Cardiac muscle cell (in vitro differentiated cells and primary cell): ENCODE results near the gene SEMA3D. TPM values are rescaled to one million over a fixed set of nuclear protein-coding genes. Genes with fewer than 3 reads are reported as not detected.

Experiments
- DNase-seq, 2 donors: peaks; one replicate each; pipeline versions ENCODE4 v3.0.0 to v3.0.0-alpha.2; 2010 to 2017; ENCODE audit warnings: low read depth in 1 of 2, low spot score in 1 of 2
- H3K27ac ChIP-seq: fragments of 200-600 bp; sonication (generic); 2 replicates; pipeline ENCODE4 v1.5.1; 2016
- H3K27me3 ChIP-seq: fragments of 200-600 bp; sonication (generic); 2 replicates; pipeline ENCODE4 v1.6.0; 2016; ENCODE audit warnings: control low read depth
- H3K36me3 ChIP-seq: fragments of 200-600 bp; sonication (generic); 2 replicates; pipeline ENCODE4 v1.5.1; 2016; ENCODE audit warnings: control low read depth
- H3K4me1 ChIP-seq: fragments of 200-600 bp; sonication (generic); 2 replicates; pipeline ENCODE4 v1.8.1; 2017; ENCODE audit warnings: low read depth, mild to moderate bottlenecking, mixed run types
- H3K4me3 ChIP-seq: fragments of 200-600 bp; sonication (generic); 2 replicates; pipeline ENCODE4 v1.5.1; 2016; ENCODE audit warnings: mild to moderate bottlenecking
- H3K9me3 ChIP-seq: fragments of 200-600 bp; sonication (generic); 2 replicates; pipeline ENCODE4 v1.5.1; 2017; ENCODE audit warnings: low read depth, mild to moderate bottlenecking, control low read depth
- CTCF ChIP-seq: IDR thresholded peaks from 2 replicates; pipeline ENCODE4 v1.5.1; 2012; ENCODE audit warnings: low read depth, mild to moderate bottlenecking, low read length
- polyA plus RNA-seq: library from polyadenylated mRNA; unstranded; fragments of >200 nt; fragmentation: Nextera tagmentation; extraction: Ambion mirVana; gene quantifications from 2 replicates; pipeline ENCODE4 v1.2.1, GENCODE V29; 2016
- total RNA-seq: library from RNA; depleted of rRNA; stranded (reverse); fragments of >200 nt; gene quantifications from 2 replicates; pipeline ENCODE4 v1.2.3, GENCODE V29; 2016

Gene SEMA3D
- total and polyA plus RNA-seq, 2 experiments from 2014 or later = 2.1 to 3.7 TPM

- H3K9me3 ChIP-seq = no peaks in the 10 kb centered on the region
- H3K4me1 ChIP-seq = no peaks in the 10 kb centered on the region
- H3K4me3 ChIP-seq = no peak overlapping the region
- no peak for TF ChIP-seq CTCF
- no peak for DNase-seq
- no peaks in the 10 kb centered on the region for H3K36me3 ChIP-seq
- no peak overlapping the region for H3K27ac ChIP-seq
- no peaks in the 10 kb centered on the region for H3K27me3 ChIP-seq
These were observed 10.7 kb downstream of the SEMA3D start for GRCh38 chr7:85176197-85176596.

GRCh38 chr7:85175217-85175616 is 11.6 kb downstream of the SEMA3D start:
- no peak overlapping the region for H3K4me3 ChIP-seq

GRCh38 chr7:85172530-85172941 is 14.3 kb downstream of the SEMA3D start:
- H3K9me3 ChIP-seq = no peaks in the 10 kb centered on the region
- H3K27ac ChIP-seq = no peak overlapping the region
- no peaks in the 10 kb centered on the region for H3K36me3 ChIP-seq
- H3K27me3 ChIP-seq = no peaks in the 10 kb centered on the region
- no peaks in the 10 kb centered on the region for H3K4me1 ChIP-seq
- H3K4me3 ChIP-seq = no peak overlapping the region
- TF ChIP-seq CTCF = no peak
- peak in 1 of 2 donors; percentile 76 for DNase-seq

More at GRCh38 chr7:85175217-85175616, 11.6 kb downstream of the SEMA3D start:
- H3K4me1 ChIP-seq = no peaks in the 10 kb centered on the region
- no peak for TF ChIP-seq CTCF
- H3K36me3 ChIP-seq = no peaks in the 10 kb centered on the region
- DNase-seq = no peak
- no peaks in the 10 kb centered on the region for H3K9me3 ChIP-seq
- H3K27me3 ChIP-seq = no peaks in the 10 kb centered on the region
- H3K27ac ChIP-seq = no peak overlapping the region

- no peaks in the 10 kb centered on the region for H3K27me3 ChIP-seq
- no peaks in the 10 kb centered on the region for H3K36me3 ChIP-seq
- no peak overlapping the region for H3K4me3 ChIP-seq
- no peak overlapping the region for H3K27ac ChIP-seq
- no peaks in the 10 kb centered on the region for H3K9me3 ChIP-seq
- no peaks in the 10 kb centered on the region for H3K4me1 ChIP-seq
- TF ChIP-seq CTCF = no peak
- DNase-seq = no peak
These were observed 19.2 kb downstream of the SEMA3D start for GRCh38 chr7:85167636-85168035.

GRCh38 chr7:85165263-85165662 is 21.6 kb downstream of the SEMA3D start:
- TF ChIP-seq CTCF = no peak
- Histone ChIP-seq H3K4me1 (no peaks in the 10 kb centered on the region), H3K27me3 (no peaks in the 10 kb centered on the region), H3K4me3 (no peak overlapping the region), H3K36me3 (no peaks in the 10 kb centered on the region), H3K27ac (no peak overlapping the region), H3K9me3 (no peaks in the 10 kb centered on the region)
- no peak for DNase-seq

- H3K4me1 ChIP-seq = no peaks in the 10 kb centered on the region
- H3K27ac ChIP-seq = no peak overlapping the region
- DNase-seq = no peak
- no peak for TF ChIP-seq CTCF
- H3K4me3 ChIP-seq = no peak overlapping the region
- no peaks in the 10 kb centered on the region for H3K9me3 ChIP-seq
- H3K27me3 ChIP-seq = no peaks in the 10 kb centered on the region
- no peaks in the 10 kb centered on the region for H3K36me3 ChIP-seq
These were observed 22.5 kb downstream of the SEMA3D start for GRCh38 chr7:85164376-85164775.
